ENCODE measurements around the gene RRP1.

The RRP1 gene

GRCh38 chr21:43853851-43854772 is 64.7 kb downstream of the RRP1 start:
- TF ChIP-seq GATA2 (IDR thresholded peaks at IDR 0.05; ENCODE audit: low read depth, low read length), result no peak
- TF ChIP-seq GATA3 (IDR thresholded peaks at IDR 0.05; ENCODE audit: low read depth, low read length), result no peak

Measured in SH-SY5Y (cell line).